SU-DHL-6 (cell line): ENCODE data around the gene STK32B.

Experiments
- CTCF ChIP-seq: fragments of 200-600 bp; sonication (generic); IDR thresholded peaks from one replicate; pipeline ENCODE4 v1.5.1; 2017; ENCODE audit warnings: antibody characterized with exemption, mild to moderate bottlenecking, low read length, moderate library complexity; ENCODE audit not compliant: insufficient read depth, poor library complexity, severe bottlenecking
- EZH2phosphoT487 ChIP-seq: fragments of 200-600 bp; sonication (generic), shearing (Covaris generic); conservative IDR thresholded peaks from 2 replicates; pipeline ENCODE4 v1.6.1; 2018; ENCODE audit warnings: mild to moderate bottlenecking, antibody characterized with exemption, low read length, moderate library complexity, mixed read lengths

- no peak for TF ChIP-seq CTCF
- no peak for TF ChIP-seq EZH2phosphoT487
Measured at GRCh38 chr4:5357870-5358269, 306.6 kb downstream of the STK32B start.
